Activated CD4-positive, CD25-positive, alpha-beta regulatory T cell treated with anti-CD3 and anti-CD28 coated beads, Interleukin-2, amount 50 U/mL, for 16 hours (primary cell): ENCODE measurements around the gene UBE2L3.
"Not testable (repeated sequence)": the region's sequence is repeated elsewhere in the genome, so short reads cannot be mapped to it uniquely, and the experiment has no call there.

Experiments
- DNase-seq: peaks from one replicate; pipeline ENCODE4 v3.0.0-alpha.2; 2020; ENCODE audit warnings: low read depth, low spot score

Gene UBE2L3

DNA sequence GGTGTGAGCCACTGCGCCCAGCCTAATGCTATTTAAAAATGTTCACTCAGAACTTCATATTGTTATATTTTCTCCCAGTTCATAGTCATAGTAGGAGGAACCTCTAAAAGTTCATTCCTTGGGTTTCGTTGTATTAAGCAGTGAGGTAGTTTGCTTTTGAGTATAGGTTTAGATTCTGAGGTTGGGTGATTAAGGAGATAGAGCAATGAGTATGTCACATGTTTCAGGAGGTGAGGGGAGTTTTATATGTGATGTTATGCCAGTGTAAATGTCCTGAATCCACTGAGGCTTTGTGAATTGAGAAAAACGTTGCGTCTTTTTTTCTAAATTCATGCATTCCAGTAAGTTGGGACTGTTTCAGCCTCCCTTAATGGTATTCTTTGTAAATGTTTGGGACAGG, 4.2 kb downstream of the UBE2L3 start:
- no peak for DNase-seq

DNA sequence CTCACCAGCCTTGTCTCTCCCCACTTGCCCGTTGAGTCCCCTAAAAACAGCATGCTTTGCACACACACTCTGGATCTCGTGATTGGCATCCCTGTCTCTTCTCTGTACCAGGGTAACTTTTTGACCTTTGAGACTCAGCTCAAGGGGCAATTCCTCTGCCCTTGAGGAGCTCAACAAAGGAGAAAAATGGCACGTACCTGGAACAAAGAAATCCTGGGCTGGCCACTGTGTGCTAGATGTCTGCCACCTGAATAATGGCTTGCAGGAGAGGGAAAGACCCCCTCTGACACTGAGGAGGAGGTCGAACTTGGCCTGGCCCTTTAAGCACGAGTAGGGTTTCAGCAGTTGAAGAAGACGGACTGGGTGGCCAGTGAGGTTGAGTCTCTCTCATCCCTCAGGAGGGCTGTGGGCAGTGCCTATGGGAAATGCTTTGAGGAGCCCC, 5.8 kb downstream of the UBE2L3 start:
- no peak for DNase-seq

DNA sequence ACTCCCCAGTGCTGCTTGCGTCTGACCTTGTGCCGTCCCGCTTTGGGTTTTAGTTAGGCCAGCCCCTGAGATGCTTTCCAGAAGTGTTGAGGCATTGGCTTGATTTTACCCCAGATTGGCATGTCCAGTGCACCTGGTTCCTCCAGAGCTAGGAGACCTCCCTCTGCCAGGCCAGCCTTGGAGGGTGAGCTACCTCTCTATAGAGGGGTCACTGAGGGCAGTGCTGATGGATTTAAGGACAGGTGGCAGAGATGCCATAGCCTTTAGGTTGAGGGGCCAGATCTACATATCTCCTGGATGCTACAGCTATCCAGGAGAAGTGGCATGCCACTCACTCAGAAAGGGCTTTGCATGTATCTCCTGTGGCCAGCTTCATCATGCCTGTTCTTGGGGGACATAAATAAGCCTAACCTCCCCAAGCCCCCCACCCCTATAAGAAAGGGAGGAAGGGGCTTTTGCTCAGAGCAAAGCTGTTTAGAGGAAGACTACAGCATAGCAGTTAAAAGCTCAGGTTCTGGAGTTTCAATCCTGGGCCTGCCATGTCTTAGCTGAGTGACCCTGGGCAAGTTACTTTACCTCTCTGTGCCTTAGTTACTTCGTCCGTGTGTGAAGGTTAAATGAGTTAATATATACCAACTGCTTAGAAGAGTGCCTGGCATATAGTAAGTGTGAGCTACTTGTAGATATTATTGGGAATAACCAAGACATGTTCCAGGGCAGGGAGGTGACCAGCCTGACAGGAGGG, 6.4 kb downstream of the UBE2L3 start:
- DNase-seq, result no peak

DNA sequence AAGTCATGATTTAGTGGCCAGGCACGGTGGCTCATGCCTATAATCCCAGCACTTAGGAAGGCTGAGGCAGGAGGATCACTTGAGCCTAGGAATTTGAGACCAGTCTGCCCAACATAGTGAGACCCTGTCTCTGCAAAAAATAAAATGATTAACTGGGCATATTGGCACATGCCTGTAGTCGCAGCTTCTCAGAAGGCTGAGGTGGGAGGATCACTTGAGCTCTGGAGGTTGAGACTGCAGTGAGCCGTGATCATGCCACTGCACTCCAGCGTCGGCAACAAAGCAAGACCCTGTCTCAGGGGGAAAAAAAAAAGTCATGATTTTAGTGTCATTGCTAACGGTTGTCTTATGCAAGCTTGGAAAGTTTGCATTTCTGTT, 11.9 kb downstream of the UBE2L3 start:
- no peak for DNase-seq

DNA sequence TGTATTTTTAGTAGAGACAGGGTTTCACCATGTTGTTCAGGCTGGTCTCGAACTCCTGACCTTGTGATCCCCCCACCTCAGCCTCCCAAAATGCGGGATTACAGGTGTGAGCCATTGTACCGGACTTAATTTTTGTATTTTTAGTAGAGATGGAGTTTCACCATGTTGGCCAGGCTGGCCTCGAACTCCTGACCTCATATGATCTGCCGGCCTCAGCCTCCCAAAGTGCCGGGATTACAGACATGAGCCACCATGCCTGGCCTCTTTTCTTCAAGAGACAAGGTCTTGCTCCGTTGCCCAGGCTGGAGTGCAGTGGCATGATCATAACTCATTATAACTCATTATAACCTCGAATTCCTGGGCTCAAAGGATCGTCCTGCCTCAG, 13.1 kb downstream of the UBE2L3 start:
- not testable (repeated sequence) for DNase-seq

DNA sequence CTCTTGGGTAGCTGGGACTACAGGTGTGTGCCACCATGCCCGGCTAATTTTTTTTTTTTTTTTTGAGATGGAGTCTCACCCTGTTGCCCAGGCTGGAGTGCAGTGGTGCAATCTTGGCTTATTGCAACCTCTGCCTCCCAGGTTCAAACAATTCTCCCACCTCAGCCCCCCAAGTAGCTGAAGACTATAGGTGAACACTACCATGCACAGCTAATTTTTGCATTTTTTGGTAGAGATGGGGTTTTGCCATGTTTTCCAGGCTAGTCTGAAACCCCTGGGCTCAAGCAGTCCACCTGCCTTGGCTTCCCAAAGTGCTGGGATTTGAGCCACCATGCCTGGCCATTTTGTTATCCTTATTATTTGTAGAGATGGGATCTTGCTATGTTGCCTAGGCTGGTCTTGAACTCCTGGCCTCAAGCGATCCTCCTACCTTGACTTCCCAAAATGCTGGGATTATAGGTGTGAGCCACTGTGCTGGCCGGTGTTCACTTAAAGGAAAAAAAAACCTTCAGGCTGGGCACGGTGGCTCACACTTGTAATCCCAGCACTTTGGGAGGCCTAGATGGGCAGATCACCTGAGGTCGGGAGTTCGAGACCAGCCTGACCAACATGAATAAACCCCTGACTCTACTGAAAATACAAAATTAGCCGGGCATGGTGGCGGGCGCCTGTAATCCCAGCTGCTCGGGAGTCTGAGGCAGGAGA, 13.6 kb downstream of the UBE2L3 start:
- DNase-seq, result not testable (repeated sequence)

DNA sequence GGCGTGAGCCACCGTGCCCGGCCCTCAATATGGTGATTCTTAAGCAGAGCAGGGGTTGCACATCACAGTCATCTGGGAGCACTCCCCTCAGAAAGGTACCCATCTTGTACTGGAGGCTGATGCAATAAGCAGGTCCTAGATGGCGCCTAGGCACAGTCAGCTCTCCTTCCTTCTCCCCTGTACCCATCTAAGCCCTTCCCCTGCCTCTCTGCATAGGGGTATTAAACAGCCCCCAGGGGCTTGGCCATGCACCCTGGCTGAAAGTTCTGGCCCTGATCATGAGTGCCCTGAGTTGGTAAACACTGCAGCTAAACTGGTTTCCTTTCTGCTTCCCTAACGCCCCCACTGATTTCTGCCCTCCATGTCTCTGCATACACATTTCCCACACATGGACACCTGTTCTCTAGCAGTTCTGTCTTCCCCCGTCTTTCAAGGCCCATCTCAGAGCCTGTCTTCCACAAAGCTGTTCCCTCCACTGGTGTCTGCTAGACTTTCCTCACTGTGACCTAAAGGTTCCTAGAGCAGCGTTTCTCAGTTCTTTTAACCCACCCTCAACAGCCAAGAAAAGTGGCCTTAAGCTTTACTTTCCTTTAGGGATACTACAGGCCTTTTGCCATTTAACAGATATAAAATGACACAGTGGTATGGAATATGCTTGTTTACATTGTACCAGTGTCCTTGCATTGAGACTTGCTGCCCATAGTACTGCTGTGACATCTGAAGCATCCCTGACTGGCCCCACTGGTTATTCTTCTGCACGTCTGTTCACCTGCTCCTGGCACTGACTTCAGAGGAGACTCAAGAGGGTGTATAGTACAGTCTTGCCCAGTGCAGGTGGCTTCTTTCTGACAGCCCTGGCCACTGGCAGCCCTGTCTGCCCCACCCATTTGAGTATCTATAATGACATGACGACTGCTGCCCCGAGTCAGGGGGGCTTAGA, 15.6 kb downstream of the UBE2L3 start:
- no peak for DNase-seq

DNA sequence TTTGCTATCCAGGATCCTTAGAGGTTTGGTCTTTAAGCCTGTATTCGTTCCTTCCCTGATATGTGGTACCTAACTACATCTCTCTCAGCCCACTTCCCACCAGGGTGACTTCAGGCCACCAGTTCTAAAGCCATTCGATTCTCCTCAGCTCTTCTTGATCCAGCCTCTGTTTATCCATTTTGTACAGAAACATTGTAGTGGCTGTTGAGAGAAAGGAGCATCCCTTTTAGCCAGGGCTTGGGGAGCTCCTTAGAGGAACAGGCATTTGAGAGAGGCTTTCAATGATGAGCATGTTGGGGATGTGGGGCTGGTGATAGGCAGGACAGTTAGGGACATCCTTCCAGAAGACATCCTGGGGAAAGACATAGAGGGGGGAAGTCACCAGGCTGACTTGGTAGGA, 17.9 kb downstream of the UBE2L3 start:
- DNase-seq, result no peak

DNA sequence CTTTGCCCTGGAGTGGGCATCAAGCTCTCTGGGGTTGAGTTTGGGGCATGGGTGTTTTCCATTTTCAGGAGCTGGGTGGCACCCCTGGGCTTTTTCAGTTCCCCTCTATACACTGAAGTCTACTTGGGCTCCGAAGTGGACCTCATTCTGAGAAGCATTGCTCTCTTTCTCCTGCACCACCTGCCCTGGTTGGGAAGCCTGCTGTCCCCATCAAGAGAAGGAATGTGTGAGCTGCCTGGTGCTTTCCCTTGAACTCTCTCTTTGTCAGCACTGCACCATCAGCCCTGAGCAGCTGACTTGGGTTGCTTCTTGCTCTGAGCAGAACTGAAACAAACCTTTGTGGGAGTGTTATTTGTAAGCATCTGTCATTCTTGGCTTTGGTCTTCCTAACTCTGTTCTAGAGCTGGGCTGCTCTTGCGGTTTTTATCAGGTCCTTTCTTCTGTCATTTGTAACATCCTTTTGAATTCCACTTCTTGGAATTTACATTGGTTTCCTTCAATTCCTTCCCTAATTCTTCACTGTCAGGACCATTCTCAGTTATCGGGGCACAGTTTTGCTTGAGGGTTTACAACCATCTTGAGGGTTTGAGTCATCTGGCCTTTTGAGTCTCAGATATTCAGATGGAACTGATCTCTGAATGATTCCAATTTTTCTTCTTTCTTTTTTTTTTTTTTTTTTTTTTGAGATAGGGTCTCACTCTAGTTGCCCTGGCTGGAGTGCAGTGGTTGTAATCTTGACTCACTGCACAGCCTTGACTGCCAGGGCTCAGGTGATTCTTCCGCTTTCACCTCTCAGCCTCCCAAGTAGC, 20.5 kb downstream of the UBE2L3 start:
- DNase-seq, result no peak

DNA sequence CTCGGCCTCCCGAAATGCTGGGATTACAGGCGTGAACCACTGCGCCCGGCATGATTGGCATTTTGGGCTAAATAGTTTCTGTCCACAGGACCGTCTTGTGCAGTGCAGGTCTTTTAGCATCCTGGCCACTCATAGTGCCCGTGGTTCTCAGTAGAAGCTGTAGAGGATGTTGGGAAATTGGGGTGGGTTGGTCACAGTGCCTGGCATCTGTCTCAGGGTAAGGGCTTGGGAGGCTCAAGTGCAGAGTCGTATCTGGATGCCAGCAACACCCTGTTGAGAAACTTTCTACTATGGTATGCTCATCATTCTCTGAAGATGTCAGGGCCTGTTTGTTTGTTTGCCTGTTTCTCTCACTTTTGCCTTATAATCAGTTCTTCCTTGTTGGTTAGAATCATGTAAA, 21.9 kb downstream of the UBE2L3 start:
- DNase-seq, result no peak

DNA sequence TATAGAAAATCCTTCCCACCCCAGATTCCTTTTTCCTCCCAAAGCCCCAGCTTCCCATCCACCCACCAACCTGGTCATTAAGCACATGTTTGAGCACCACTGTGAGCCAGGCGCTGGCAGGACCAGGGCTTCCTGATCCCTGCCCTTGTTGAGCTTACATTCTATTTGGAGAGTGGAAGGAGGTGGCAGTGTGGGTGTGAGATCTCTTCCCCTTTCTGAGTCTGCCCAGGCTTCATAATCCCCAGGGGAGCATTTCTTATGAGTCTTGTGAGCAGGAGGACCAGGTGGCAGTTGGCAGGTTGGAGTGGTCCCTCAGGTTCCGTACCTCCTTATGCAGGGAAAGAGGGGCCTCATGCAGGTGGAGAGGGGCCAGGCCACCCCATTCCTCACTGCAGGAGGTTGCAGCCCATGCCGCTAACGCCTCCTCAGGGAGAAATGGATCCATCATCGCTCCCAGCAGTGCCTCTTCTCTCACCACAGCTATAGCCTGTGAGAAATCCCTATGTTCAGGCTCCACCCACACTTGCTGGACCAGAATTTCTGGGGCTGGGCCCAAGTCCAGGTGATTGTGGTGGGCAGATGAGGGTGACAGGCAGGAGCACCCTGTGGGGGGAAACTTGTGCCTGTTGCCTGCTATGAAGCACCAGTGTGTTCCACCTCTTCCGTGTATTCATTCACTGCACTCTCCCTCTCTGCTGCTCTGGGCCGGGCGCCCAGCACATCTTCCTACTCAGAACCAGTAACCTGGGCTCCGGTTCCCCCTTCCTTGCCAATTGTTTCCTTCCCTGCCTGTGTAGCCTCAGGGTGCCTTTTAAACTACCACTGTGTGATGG, 23.5 kb downstream of the UBE2L3 start:
- no peak for DNase-seq

DNA sequence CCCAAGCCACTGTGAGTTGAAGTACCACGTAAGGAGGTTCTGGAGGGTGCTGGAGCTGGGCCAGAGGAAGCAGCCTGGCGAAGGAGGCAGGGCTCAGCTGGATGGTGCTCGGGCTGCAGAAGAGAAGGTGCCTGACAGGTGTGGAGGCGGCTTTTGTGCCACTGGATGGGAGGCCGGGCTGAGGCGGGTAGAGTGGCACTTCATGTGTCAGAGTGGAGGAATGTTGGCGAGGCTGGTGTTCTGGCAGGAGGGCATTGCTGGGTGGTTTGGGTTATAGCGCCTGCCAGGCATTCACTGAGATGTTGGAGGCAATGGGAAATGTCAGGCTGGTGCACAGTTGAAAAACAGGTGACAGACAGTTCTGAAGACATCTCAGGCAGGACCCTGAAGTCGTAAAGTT, 24.2 kb downstream of the UBE2L3 start:
- DNase-seq, result no peak

DNA sequence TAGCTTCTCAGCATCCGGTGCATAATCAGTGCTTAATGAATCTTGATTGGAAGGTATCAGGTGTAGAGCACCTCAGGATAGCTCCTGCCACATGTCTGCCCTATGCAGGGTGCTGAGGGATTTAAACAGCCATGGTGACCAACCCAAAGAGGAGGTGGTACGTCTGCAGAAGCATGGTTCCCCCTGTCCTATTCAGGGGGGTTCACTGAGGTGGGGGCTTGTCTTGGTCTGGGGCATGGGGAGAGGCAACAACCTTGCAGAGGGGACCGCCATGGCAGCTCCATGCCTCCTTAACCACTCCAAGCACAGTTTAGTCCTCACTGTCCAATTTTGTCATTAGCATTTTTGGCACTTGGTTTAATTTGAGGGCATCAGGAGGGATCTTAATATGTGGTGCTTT, 24.9 kb downstream of the UBE2L3 start:
- DNase-seq, result no peak

DNA sequence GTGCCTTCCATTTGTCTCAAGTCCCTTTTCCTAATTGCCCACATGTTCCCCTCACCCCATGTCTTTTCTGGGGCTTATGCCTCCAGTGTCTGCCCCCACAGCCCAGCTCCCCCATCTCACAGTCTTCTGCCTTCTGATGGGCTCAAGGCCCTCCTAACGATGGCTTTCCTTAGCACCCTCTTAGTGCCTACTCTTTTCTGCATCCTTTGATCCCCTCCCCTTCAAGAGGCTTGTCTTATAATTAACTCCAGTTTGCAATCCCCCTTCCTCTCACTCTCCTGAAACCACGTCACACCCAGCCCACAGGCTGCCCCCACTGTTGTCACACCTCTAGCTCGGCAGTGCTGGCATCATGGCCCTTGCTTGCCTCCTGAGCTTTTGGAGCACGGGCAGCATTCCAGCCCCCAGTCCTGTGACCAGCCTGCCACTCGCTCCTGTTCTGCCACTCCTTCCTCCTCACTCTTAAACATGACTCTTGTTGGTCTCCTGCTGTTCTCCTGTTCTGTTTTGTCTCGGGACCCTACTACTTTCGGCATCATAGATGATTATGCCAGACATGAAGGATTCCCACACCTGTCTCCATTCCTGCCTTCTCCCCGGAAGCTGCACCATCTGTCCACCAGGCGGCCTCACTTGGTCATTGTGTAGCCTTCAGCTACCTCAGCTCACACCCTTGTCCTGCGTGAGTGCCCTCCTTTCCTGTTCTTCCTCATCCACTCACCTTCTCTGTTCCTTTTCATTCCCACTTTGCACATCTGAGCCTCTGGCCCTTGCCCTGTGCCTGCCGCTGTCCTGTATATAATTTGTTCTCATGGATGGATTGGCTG, 26.1 kb downstream of the UBE2L3 start:
- no peak for DNase-seq

DNA sequence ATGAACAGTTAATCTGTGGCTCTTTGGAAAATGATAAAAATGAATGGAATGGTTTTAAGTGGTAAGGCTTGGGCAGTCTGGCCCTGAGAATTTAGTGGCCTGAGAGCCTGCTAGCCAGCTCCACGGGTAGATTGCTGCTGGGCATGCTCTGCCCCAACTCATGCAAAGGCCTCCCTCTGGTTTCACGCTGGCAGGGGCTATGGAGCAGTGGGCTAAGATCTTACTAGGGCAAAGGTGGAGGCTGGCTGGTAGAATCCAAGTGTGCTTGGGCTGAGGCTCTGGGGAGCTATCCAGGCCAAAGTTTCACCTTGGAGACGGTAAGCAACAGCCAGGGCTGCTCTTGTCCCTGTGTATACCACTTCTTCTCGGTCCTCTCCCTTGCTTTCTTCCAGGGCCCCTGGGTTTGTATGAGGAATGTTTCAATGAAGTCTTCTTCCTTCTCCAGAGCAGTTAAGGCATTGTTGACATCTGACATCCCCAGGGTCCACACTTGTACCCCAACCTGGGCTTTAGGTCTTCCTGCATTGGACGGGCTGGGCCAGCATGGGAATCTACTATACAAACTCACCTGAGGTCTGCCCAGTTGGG, 27.4 kb downstream of the UBE2L3 start:
- DNase-seq, result no peak

DNA sequence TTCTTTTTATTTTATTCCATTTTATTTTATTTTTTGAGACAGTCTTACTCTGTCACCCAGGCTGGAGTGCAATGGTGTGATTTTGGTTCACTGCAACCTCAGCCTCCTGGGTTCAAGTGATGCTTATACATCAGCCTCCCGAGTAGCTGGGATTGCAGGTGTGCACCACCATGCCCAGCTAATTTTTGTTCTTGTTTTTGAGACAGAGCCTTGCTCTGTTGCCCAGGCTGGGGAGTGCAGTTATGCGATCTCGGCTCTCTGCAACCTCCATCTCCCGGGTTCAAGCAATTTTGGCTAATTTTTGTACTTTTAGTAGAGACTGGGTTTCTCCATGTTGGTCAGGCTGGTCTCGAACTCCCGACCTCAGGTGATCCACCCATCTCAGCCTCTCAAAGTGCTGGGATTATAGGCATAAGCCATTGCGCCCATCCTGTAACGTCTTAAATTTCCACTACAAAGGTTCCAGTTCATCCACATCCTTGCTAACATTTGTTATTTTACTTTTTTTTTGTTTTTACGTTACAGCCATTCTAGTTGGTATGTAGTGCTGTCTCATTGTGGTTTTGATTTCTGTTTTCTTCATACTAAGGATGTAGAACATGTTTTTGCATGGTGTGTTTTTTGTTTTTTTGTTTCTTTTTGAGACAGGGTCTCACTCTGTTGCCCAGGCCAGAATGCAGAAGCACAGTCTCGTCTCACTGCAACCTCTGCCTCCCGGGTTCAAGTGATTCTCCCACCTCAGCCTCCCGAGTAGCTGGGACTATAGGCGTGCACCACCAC, 29.0 kb downstream of the UBE2L3 start:
- not testable (repeated sequence) for DNase-seq

DNA sequence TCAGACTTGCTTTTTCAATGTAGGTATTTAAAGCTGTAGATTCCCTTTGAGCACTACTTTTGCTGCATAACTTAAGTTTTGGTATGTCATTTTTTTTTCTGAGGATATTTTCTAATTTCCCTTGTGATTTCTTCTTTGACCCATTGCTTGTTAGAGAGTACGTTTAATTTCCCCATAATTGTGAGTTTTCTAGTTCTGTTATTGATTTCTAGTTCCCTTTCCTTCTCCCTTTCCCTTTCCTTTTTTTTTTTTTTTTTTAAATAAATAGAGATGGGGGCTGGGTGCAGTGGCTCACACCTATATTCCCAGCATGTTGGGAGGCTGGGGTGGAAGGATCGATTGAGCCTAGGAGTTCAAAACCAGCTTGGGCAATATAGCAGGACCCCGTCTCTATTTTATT, 30.8 kb downstream of the UBE2L3 start:
- DNase-seq, result no peak
